ENCODE results near the gene IGF2BP3.

DNA sequence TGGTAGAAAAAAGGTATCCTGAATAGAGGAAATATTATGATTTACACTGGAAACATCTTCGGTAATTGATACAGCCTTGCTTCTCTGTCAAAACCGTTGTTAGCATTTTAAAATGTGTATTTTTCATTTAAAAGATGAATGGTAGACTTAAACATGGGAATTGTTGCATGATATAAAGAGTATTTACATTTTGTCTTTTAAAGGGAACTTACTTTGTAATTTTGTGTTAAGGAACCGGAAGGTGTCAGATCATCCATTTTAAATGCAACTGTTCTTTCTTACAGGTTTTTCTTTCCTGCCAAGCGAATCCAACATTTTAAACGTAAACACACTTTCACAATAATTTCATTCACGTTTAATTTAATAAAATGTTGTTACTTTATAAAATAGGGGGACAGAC is 1.8 kb upstream of the IGF2BP3 start:
- TF ChIP-seq CTCF (IDR thresholded peaks at IDR 0.05) (no peak), POLR2A (IDR thresholded peaks at IDR 0.05) (no peak)
